HEK293T (cell line): ENCODE results near the gene DISP3.

Experiments used
- CTCF ChIA-PET: fragments of 350-600 bp; formaldehyde crosslinking; extraction: SDS; loops from one replicate; lab custom pipeline; 2021; ENCODE audit warnings: antibody characterized with exemption, inconsistent platforms; lab: Yijun Ruan, JAX
- POLR2A ChIA-PET: fragments of 350-600 bp; formaldehyde crosslinking; extraction: SDS; loops from one replicate; lab custom pipeline; 2020; ENCODE audit warnings: antibody characterized with exemption, inconsistent platforms; lab: Yijun Ruan, JAX
- DNase-seq: peaks from one replicate; pipeline ENCODE4 v3.0.0; 2012; ENCODE audit warnings: mixed read lengths; ENCODE audit errors: extremely low spot score
- ARNT ChIP-seq: fragments of 450-650 bp; IDR thresholded peaks from 2 replicates; pipeline ENCODE4 v1.6.1; 2017; ENCODE audit warnings: mild to moderate bottlenecking
- BHLHE40 ChIP-seq: fragments of 450-650 bp; IDR thresholded peaks from 2 replicates; pipeline ENCODE4 v1.6.1; 2016; ENCODE audit warnings: mild to moderate bottlenecking, moderate library complexity, borderline replicate concordance
- CTBP1 ChIP-seq: fragments of 450-650 bp; IDR thresholded peaks from 2 replicates; pipeline ENCODE4 v1.6.1; 2016; ENCODE audit warnings: borderline replicate concordance
- ELF4 ChIP-seq: fragments of 450-650 bp; IDR thresholded peaks from 2 replicates; pipeline ENCODE4 v1.6.1; 2017; ENCODE audit warnings: antibody characterized with exemption
- FOXA1 ChIP-seq: fragments of 450-650 bp; IDR thresholded peaks from 2 replicates; pipeline ENCODE4 v1.6.1; 2016; ENCODE audit warnings: mild to moderate bottlenecking
- FOXK2 ChIP-seq: fragments of 450-650 bp; IDR thresholded peaks from 2 replicates; pipeline ENCODE4 v1.6.1; 2016; ENCODE audit warnings: mild to moderate bottlenecking
- FOXM1 ChIP-seq: fragments of 450-650 bp; IDR thresholded peaks from 2 replicates; pipeline ENCODE4 v1.6.1; 2017; ENCODE audit warnings: mild to moderate bottlenecking, borderline replicate concordance
- HDGF ChIP-seq: fragments of 450-650 bp; IDR thresholded peaks from 2 replicates; pipeline ENCODE4 v1.6.1; 2017; ENCODE audit warnings: antibody characterized with exemption, borderline replicate concordance
- L3MBTL2 ChIP-seq: fragments of 450-650 bp; conservative IDR thresholded peaks from 2 replicates; pipeline ENCODE4 v1.6.1; 2016; ENCODE audit warnings: mild to moderate bottlenecking
- LEF1 ChIP-seq: fragments of 450-650 bp; IDR thresholded peaks from 2 replicates; pipeline ENCODE4 v1.6.1; 2017; ENCODE audit warnings: mild to moderate bottlenecking, borderline replicate concordance
- NFRKB ChIP-seq: fragments of 450-650 bp; IDR thresholded peaks from 2 replicates; pipeline ENCODE4 v1.6.1; 2016; ENCODE audit warnings: mild to moderate bottlenecking, moderate library complexity
- PKNOX1 ChIP-seq: fragments of 450-650 bp; IDR thresholded peaks from 2 replicates; pipeline ENCODE4 v1.6.1; 2016
- SP1 ChIP-seq: fragments of 450-650 bp; IDR thresholded peaks from 2 replicates; pipeline ENCODE4 v1.6.1; 2017
- SUZ12 ChIP-seq: fragments of 450-650 bp; IDR thresholded peaks from 2 replicates; pipeline ENCODE4 v1.6.1; 2016; ENCODE audit warnings: mild to moderate bottlenecking
- TARDBP ChIP-seq: fragments of 450-650 bp; IDR thresholded peaks from 2 replicates; pipeline ENCODE4 v1.6.1; 2016
- ZNF384 ChIP-seq: fragments of 450-650 bp; IDR thresholded peaks from 2 replicates; pipeline ENCODE4 v1.6.1; 2016

The DISP3 gene

DNA sequence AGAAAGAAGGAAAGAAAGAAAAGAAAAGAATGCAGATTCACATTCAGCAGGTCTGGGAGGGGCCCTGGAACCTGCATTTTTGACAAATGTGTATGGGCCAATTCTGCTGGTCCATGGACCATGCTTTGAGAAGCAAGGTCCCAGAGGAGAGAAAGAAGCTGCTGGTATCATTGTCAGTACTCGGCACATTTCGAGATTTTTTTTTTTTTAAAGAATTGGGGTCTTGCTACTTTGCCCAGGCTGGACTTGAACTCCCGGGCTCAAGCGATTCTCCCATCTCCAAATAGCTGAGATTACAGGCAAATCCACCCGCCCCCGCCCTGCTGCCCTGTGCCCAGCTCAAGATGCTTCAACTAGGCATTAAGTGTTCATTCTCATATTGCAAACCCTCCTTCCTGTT, 13.6 kb upstream of the DISP3 start:
- DNase-seq: no peak
- ChIA-PET CTCF (no interaction called here), POLR2A (no interaction called here)
- TF ChIP-seq ELF4 (no peak), FOXK2 (no peak), FOXM1 (no peak), CTBP1 (no peak), LEF1 (no peak), BHLHE40 (no peak), SUZ12 (no peak), NFRKB (no peak), ZNF384 (no peak), TARDBP (no peak), ARNT (no peak), HDGF (no peak), L3MBTL2 (no peak), FOXA1 (no peak)

- DNase-seq: no peak
- POLR2A ChIA-PET: interaction anchor here (1.0 kb wide), 1 partner anchor 12 kb away, joined by 3 read pairs; the partner anchor contains the start of gene DISP3
- CTCF ChIA-PET: interaction anchor here (1.1 kb wide), 1 partner anchor 13 kb away, joined by 4 read pairs; the partner anchor contains the start of gene DISP3
- no peak for TF ChIP-seq TARDBP
- no peak for TF ChIP-seq ELF4
These were observed 12.5 kb upstream of the DISP3 start for GRCh38 chr1:11466416-11466815.

DNA sequence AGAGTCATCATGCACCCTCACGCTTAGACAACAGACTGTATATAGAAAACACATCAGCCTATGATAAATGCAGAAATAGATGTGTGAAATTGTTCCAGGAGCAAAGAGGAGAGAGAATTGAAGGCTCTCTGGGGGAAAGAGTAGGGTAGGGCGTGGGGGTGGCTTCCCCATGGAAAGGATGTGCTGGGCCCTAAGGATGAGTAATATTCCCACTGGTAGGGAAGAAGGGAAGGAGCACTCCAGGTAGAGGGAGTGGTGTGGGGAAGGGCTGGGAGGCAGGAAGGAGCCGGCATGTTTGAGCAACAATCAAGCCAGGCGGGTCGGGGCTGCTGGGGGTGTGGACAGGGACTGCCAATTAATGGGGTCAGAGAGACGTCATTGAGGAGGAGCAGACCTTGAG, 10.1 kb upstream of the DISP3 start:
- DNase-seq: no peak
- CTCF ChIA-PET: no interaction called here
- POLR2A ChIA-PET: no interaction called here
- no peak for TF ChIP-seq FOXM1
- no peak for TF ChIP-seq SP1
- no peak for TF ChIP-seq NFRKB
- TF ChIP-seq FOXK2: no peak
- no peak for TF ChIP-seq PKNOX1
- no peak for TF ChIP-seq CTBP1
- TF ChIP-seq FOXA1: no peak
- TF ChIP-seq HDGF: no peak
- no peak for TF ChIP-seq ELF4
- no peak for TF ChIP-seq SUZ12
- no peak for TF ChIP-seq ZNF384
- no peak for TF ChIP-seq L3MBTL2
- TF ChIP-seq TARDBP: no peak

- DNase-seq: no peak
- POLR2A ChIA-PET: no interaction called here
- CTCF ChIA-PET: no interaction called here
- no peak for TF ChIP-seq TARDBP
- TF ChIP-seq FOXM1: no peak
- TF ChIP-seq SUZ12: no peak
- no peak for TF ChIP-seq BHLHE40
- no peak for TF ChIP-seq LEF1
- TF ChIP-seq FOXA1: no peak
- TF ChIP-seq SP1: no peak
- no peak for TF ChIP-seq NFRKB
- no peak for TF ChIP-seq PKNOX1
- no peak for TF ChIP-seq L3MBTL2
- TF ChIP-seq CTBP1: no peak
- no peak for TF ChIP-seq FOXK2
- no peak for TF ChIP-seq ARNT
- TF ChIP-seq HDGF: no peak
- no peak for TF ChIP-seq ZNF384
- TF ChIP-seq ELF4: no peak
These were observed 8.0 kb upstream of the DISP3 start for GRCh38 chr1:11470912-11471311.

- ChIA-PET CTCF (interaction anchor here (0.6 kb wide), 1 partner anchor 181 kb away, joined by 3 read pairs; no protein-coding TSS in a partner anchor), POLR2A (no interaction called here)
- no peak for TF ChIP-seq TARDBP
- no peak for DNase-seq
These were observed 7.5 kb upstream of the DISP3 start for GRCh38 chr1:11471473-11471872.

- no peak for TF ChIP-seq HDGF
- TF ChIP-seq ELF4: no peak
- TF ChIP-seq FOXA1: no peak
- no peak for TF ChIP-seq LEF1
- no peak for TF ChIP-seq FOXM1
- no peak for TF ChIP-seq ZNF384
- TF ChIP-seq CTBP1: no peak
- TF ChIP-seq L3MBTL2: no peak
- TF ChIP-seq SP1: no peak
- no peak for TF ChIP-seq NFRKB
- TF ChIP-seq TARDBP: no peak
- no peak for TF ChIP-seq SUZ12
- TF ChIP-seq FOXK2: no peak
- no peak for TF ChIP-seq PKNOX1
- no peak for TF ChIP-seq ARNT
- no peak for TF ChIP-seq BHLHE40
- ChIA-PET POLR2A (no interaction called here), CTCF (no interaction called here)
- DNase-seq: no peak
These were observed 6.7 kb upstream of the DISP3 start for GRCh38 chr1:11472284-11472683.

GRCh38 chr1:11472741-11473140, 6.2 kb upstream of the DISP3 start:
- DNase-seq: no peak
- ChIA-PET CTCF (no interaction called here), POLR2A (no interaction called here)
- no peak for TF ChIP-seq TARDBP
- no peak for TF ChIP-seq LEF1
- TF ChIP-seq SP1: no peak
- no peak for TF ChIP-seq SUZ12
- TF ChIP-seq ELF4: no peak
- no peak for TF ChIP-seq HDGF
- no peak for TF ChIP-seq CTBP1
- no peak for TF ChIP-seq FOXM1
- no peak for TF ChIP-seq PKNOX1
- no peak for TF ChIP-seq FOXA1
- no peak for TF ChIP-seq FOXK2
- TF ChIP-seq ARNT: no peak
- no peak for TF ChIP-seq NFRKB
- no peak for TF ChIP-seq L3MBTL2
- TF ChIP-seq ZNF384: no peak
- no peak for TF ChIP-seq BHLHE40
